Glomerular endothelial cell (primary cell): Measurements from ENCODE around the gene MAN1C1. TPM values are rescaled to one million over a fixed set of nuclear protein-coding genes. Genes with fewer than 3 reads are reported as not detected.
"Not testable (repeated sequence)": the region's sequence is repeated elsewhere in the genome, so short reads cannot be mapped to it uniquely, and the experiment has no call there.

Experiments
- DNase-seq: peaks from one replicate; pipeline ENCODE4 v3.0.0-alpha.2; 2011; ENCODE audit warnings: low read depth, low spot score; ENCODE audit errors: extremely low read depth
- total RNA-seq: library from RNA; depleted of rRNA; stranded (reverse); fragments of >200 nt; gene quantifications from 2 replicates; pipeline ENCODE4 v1.2.3, GENCODE V29; 2015

Gene MAN1C1
- total RNA-seq, 1 donor from 2014 or later = 48.0 TPM

DNA sequence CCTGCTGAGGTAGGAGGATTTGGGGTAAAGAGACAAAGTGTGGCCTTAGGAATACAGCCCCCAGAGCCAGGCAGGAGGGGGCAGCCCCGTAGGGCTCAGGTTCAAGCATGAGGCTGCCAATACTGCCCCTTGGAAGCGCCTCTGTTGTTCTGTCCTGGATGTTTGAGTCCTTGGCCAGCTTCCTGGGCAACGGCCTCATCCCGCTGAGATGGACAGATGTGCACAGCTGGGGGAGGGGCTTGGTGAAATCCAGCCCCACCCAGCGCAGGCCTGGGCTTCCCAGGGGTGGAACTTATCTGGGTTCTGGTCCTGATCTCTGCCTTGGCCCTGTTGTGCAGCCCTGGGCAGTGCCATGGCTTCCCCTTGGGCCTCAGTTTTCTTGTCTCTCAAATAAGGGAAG is 34.8 kb upstream of the MAN1C1 start:
- no peak for DNase-seq

DNA sequence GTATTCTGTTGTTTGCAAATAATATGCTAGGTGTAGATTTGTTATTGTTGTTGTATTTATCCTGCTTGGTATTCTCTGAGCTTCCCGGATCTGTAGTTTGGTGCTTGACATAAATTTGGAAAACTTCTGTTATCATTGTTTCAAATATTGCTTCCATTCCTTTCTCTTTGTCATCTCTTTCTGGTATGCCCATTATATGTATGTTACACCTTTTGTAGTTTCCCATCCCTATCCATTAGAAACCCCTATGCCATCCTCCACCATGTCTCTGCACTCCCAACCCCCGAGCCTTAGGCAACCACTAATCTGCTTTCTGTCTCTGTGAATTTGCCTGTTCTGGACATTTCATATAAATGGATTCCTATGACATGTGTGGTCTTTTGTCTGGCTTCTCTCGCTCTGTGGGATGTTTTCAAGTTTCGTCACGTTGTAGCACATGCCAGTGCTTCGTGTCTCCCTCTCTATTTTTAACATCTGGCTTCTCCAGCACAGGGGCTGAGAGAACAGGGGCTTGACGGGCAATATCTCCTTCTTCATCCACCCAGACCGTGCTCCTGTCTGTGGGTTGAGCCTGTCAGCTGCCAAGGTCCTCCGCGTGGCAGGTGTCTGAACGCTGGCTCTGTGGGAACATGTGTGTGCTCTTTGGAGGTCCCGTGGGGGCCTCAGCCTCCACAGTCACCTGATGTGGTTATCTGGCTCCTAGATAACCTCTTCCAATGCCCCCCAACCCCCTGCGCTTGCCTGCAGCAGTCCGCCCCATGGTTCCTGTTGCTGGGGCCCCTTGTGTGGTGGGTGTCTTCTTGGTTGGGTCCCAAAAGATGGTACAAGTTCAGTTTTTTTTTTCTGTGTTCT is 32.8 kb upstream of the MAN1C1 start:
- no peak for DNase-seq

- DNase-seq = no peak
These were observed 30.4 kb upstream of the MAN1C1 start for GRCh38 chr1:25586181-25586588.

GRCh38 chr1:25587290-25587689 is 29.3 kb upstream of the MAN1C1 start:
- DNase-seq = no peak

GRCh38 chr1:25588224-25588623 is 28.4 kb upstream of the MAN1C1 start:
- DNase-seq = not testable (repeated sequence)

- not testable (repeated sequence) for DNase-seq
These were observed 27.8 kb upstream of the MAN1C1 start for GRCh38 chr1:25588786-25589185.

- no peak for DNase-seq
These were observed 26.3 kb upstream of the MAN1C1 start for GRCh38 chr1:25590096-25590824.

GRCh38 chr1:25593861-25594260 is 22.7 kb upstream of the MAN1C1 start:
- no peak for DNase-seq

- DNase-seq = no peak
These were observed 21.6 kb upstream of the MAN1C1 start for GRCh38 chr1:25594971-25595370.

- DNase-seq = not testable (repeated sequence)
These were observed 19.9 kb upstream of the MAN1C1 start for GRCh38 chr1:25596641-25597040.

DNA sequence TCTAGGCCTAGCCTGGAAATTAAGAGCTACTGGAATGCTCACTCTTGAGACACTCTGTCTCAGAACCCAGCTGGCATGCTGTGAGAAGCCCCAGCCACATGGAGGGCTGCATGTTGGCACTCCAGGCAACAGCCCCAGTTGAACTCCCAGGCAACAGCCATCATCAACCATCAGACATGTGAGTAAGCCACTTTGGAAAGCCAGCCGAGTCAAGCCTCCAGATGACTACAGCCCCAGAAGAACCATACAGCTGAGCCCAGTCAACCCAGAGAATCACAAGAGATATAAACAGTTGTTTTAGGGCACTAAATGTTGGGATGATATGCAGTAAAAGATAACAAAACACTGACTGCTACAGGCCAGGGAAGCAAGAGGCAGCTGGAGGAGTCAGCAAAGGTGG is 17.7 kb upstream of the MAN1C1 start:
- no peak for DNase-seq

DNA sequence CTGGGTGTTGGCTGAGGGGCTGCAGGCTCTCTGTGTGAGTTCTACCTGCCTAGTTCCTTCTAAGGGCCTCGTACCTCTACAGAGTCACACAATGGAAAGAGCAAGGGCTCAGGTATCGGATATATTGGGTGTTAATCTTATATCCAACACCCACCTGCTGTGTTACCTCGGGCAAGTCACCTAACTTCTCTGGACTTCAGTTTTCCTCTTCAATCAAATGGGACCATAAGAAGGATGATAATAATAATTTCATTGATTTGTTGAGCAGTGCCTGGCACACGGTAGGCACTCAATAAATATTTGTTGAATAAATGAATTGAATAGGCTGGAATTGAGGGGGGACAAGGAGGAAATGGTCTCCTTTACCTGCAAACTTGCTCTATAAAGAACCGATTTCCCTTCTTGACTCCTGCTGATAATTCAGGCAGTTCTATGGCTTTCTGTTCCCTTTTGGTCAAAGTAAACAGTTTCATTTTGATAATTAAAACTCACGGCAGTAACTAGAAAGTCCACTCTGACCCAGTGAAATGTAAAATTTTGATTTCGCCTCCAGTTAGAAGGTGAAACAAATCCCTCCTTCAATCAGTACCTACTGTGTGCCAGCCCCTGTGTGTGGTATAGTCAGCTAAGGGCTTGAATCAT is 16.5 kb upstream of the MAN1C1 start:
- DNase-seq = no peak

- not testable (repeated sequence) for DNase-seq
These were observed 15.5 kb upstream of the MAN1C1 start for GRCh38 chr1:25600971-25601699.

- DNase-seq = not testable (repeated sequence)
These were observed 12.6 kb upstream of the MAN1C1 start for GRCh38 chr1:25603779-25604538.

DNA sequence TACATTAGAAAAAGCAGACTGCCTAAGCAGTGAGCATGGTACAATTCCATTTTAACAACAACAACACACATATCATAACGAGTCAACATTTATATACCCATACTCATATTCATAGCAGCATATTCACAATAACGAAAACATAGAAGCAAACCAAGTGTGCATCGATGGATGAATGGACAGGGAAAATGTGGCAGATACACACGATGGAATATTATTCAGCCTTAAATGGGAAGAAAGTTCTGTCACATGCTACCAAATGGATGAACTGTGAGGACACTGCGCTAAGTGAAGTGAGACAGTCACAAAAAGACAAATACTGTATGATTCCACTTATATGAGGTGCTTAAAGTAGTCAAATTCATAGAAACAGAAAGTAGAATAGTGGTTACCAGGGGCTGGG is 9.5 kb upstream of the MAN1C1 start:
- no peak for DNase-seq

DNA sequence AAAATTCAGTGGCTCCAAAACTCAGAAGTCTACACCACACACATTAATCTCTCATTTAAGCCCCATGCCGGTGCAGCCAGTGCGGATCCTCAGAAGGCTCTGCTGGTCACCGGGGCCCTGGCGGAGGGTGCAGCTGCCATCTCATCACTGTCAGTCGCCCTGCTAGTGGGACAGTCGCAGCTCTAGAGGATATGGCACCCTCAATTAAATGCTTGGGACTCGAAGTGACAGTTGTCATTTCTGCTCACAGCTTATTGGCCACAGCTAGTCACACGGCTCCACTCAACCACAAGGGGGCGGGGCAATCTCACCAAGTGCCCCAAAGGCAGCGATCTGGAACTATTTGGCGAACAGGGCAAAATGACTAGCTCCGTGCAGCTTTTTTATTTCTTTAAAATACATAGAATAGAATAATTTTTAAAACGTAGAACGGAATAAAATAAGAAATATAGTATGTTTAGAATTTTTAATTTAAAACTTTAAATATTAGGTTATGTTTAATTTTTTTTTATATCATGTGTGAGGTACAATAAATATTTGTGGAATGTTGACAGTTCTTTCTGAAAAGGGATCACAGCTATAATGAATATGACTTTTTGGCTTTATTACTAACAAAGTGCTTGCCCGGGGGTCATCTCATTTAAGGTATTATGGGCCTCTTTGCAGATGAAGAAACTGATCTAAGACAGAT is 8.0 kb upstream of the MAN1C1 start:
- DNase-seq = peak; percentile 10

DNA sequence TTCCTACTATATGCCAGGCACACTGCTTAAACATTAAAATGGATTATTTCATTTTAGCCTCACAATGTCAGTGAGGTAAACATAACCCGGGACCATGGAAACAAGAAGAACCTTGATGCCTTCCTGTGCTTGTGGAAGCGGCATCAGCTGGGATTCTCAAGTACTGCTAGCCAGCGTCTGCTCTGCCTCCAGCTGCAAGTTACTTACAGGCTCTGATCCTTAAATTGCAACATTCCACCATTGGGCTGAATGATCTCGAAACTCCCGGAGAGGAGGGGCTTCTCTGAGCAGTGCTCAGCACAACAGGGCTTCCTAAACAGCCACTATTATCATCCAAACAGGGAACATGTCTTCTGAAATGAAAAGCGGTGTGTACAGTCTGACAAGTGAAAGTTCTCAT is 6.7 kb upstream of the MAN1C1 start:
- DNase-seq = no peak

DNA sequence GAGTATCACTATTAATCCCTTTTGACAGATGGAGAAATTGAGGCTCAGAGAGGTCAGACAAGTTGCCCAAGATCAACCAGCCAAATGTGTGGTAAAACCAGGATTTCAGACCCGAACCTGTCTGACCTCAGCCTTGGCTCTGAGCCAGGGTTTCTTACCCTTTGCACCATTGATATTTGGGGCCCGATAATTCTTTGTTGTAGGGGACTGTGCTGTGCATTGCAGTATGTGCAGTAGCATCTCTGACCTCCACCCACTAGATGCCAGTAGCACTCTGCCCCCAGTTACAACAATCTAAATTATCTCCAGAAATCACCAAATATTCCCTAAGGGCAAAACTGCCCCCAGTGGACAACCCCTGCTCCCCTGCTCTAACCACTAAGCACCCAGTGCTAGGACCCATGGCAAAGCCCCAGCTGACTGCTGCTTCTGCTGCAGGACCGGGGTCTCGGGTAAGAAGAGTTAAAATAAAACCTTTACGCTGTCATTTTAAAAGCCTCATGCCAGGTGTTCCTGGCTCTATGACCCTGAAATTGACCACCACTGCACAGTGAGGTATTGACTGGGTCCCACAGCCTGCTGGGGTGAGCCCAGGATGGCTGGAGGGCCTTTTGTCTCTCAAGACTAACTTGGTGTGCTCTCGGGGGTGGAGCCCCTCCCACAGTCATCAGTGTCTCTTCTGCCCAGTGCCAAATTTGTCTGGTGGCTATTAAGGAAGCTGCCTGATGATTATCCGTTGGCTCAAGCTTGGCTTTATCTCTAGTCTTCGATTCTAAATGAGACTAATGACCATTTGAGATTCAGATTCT is 5.6 kb upstream of the MAN1C1 start:
- DNase-seq = no peak

GRCh38 chr1:25611843-25612242 is 4.7 kb upstream of the MAN1C1 start:
- DNase-seq = no peak
